ENCODE results near the gene DUS1L.

DNA sequence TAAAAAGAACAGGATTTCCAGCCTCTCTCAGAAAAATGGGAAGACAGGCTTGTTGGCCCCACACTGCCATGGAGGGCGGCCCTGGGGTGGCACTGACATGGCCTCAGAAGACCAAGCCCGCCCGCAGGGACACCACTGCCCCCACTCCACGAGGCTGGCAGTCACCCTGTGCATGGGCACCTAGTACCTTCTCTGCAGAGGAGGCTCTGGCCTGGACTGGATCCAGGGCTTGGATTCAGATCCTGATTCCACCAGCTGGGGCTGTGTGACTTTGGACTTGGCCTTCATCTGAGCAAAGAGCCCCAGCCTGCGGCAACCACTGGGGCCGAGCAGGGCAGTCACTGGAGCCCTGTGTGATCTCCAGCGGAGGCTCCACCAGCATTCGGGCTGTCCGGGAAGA lies 49.3 kb upstream of the DUS1L start:
- no peak for TF ChIP-seq KDM5A (IDR thresholded peaks at IDR 0.05)
- TF ChIP-seq, protein P1, sequence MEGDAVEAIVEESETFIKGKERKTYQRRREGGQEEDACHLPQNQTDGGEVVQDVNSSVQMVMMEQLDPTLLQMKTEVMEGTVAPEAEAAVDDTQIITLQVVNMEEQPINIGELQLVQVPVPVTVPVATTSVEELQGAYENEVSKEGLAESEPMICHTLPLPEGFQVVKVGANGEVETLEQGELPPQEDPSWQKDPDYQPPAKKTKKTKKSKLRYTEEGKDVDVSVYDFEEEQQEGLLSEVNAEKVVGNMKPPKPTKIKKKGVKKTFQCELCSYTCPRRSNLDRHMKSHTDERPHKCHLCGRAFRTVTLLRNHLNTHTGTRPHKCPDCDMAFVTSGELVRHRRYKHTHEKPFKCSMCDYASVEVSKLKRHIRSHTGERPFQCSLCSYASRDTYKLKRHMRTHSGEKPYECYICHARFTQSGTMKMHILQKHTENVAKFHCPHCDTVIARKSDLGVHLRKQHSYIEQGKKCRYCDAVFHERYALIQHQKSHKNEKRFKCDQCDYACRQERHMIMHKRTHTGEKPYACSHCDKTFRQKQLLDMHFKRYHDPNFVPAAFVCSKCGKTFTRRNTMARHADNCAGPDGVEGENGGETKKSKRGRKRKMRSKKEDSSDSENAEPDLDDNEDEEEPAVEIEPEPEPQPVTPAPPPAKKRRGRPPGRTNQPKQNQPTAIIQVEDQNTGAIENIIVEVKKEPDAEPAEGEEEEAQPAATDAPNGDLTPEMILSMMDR (IDR thresholded peaks at IDR 0.05) = no peak
- TF ChIP-seq BHLHE40 (IDR thresholded peaks at IDR 0.05; ENCODE audit: low read depth, low read length) = no peak
- TF ChIP-seq EHMT2 (IDR thresholded peaks at IDR 0.05; ENCODE audit: low read depth) = no peak
- TF ChIP-seq, protein P2, sequence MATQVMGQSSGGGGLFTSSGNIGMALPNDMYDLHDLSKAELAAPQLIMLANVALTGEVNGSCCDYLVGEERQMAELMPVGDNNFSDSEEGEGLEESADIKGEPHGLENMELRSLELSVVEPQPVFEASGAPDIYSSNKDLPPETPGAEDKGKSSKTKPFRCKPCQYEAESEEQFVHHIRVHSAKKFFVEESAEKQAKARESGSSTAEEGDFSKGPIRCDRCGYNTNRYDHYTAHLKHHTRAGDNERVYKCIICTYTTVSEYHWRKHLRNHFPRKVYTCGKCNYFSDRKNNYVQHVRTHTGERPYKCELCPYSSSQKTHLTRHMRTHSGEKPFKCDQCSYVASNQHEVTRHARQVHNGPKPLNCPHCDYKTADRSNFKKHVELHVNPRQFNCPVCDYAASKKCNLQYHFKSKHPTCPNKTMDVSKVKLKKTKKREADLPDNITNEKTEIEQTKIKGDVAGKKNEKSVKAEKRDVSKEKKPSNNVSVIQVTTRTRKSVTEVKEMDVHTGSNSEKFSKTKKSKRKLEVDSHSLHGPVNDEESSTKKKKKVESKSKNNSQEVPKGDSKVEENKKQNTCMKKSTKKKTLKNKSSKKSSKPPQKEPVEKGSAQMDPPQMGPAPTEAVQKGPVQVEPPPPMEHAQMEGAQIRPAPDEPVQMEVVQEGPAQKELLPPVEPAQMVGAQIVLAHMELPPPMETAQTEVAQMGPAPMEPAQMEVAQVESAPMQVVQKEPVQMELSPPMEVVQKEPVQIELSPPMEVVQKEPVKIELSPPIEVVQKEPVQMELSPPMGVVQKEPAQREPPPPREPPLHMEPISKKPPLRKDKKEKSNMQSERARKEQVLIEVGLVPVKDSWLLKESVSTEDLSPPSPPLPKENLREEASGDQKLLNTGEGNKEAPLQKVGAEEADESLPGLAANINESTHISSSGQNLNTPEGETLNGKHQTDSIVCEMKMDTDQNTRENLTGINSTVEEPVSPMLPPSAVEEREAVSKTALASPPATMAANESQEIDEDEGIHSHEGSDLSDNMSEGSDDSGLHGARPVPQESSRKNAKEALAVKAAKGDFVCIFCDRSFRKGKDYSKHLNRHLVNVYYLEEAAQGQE (IDR thresholded peaks at IDR 0.05) = no peak
- TF ChIP-seq, protein P3, sequence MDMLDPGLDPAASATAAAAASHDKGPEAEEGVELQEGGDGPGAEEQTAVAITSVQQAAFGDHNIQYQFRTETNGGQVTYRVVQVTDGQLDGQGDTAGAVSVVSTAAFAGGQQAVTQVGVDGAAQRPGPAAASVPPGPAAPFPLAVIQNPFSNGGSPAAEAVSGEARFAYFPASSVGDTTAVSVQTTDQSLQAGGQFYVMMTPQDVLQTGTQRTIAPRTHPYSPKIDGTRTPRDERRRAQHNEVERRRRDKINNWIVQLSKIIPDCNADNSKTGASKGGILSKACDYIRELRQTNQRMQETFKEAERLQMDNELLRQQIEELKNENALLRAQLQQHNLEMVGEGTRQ (IDR thresholded peaks at IDR 0.05) = no peak
- TF ChIP-seq POLR2A (IDR thresholded peaks at IDR 0.05; ENCODE audit: low read length) = no peak
- TF ChIP-seq NR3C1 (IDR thresholded peaks at IDR 0.05) = no peak
- no peak for TF ChIP-seq GATA3 (IDR thresholded peaks at IDR 0.05; ENCODE audit: borderline replicate concordance)
- TF ChIP-seq, protein P4, sequence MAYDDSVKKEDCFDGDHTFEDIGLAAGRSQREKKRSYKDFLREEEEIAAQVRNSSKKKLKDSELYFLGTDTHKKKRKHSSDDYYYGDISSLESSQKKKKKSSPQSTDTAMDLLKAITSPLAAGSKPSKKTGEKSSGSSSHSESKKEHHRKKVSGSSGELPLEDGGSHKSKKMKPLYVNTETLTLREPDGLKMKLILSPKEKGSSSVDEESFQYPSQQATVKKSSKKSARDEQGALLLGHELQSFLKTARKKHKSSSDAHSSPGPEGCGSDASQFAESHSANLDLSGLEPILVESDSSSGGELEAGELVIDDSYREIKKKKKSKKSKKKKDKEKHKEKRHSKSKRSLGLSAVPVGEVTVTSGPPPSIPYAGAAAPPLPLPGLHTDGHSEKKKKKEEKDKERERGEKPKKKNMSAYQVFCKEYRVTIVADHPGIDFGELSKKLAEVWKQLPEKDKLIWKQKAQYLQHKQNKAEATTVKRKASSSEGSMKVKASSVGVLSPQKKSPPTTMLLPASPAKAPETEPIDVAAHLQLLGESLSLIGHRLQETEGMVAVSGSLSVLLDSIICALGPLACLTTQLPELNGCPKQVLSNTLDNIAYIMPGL (CRISPR knock-in tag; IDR thresholded peaks at IDR 0.05; ENCODE audit: borderline replicate concordance) = no peak
- no peak for TF ChIP-seq HOXA7 (CRISPR knock-in tag; IDR thresholded peaks at IDR 0.05)
- TF ChIP-seq, protein P5, sequence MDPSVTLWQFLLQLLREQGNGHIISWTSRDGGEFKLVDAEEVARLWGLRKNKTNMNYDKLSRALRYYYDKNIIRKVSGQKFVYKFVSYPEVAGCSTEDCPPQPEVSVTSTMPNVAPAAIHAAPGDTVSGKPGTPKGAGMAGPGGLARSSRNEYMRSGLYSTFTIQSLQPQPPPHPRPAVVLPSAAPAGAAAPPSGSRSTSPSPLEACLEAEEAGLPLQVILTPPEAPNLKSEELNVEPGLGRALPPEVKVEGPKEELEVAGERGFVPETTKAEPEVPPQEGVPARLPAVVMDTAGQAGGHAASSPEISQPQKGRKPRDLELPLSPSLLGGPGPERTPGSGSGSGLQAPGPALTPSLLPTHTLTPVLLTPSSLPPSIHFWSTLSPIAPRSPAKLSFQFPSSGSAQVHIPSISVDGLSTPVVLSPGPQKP (IDR thresholded peaks at IDR 0.05; ENCODE audit: low read depth, low read length) = no peak
